Activated CD4-positive, alpha-beta T cell treated with anti-CD3 and anti-CD28 coated beads for 36 hours (primary cell): ENCODE results near the gene TMEM35B. TPM values are rescaled to one million over a fixed set of nuclear protein-coding genes. Genes with fewer than 3 reads are reported as not detected.

Source experiments
- ATAC-seq: fragments of 200-7000 bp; cut with Tn5 transposase; one replicate; pipeline ENCODE4 v1.10.0; 2021; ENCODE audit warnings: mild to moderate bottlenecking, moderate library complexity
- CTCF ChIA-PET: fragments of 350-600 bp; sonication (Branson Sonifier 250); formaldehyde crosslinking; loops from one replicate; lab custom pipeline; 2021; ENCODE audit warnings: antibody characterized with exemption; lab: Charles Lee
- POLR2A ChIA-PET: fragments of 350-600 bp; sonication (Branson Sonifier 250); formaldehyde crosslinking; loops from one replicate; lab custom pipeline; 2021; ENCODE audit warnings: antibody characterized with exemption, inconsistent platforms; lab: Charles Lee
- DNase-seq: peaks from one replicate; pipeline ENCODE4 v3.0.0-alpha.2; 2020
- H3K27ac Mint-ChIP-seq: one replicate; pipeline ENCODE4 v1.8.0; 2021; ENCODE audit warnings: mixed read lengths
- H3K27me3 Mint-ChIP-seq: one replicate; pipeline ENCODE4 v1.8.0; 2021; ENCODE audit warnings: mixed read lengths
- H3K36me3 Mint-ChIP-seq: one replicate; pipeline ENCODE4 v1.8.0; 2021; ENCODE audit warnings: low read depth, mixed read lengths
- H3K4me1 Mint-ChIP-seq: one replicate; pipeline ENCODE4 v1.8.0; 2021; ENCODE audit warnings: mixed read lengths
- H3K4me3 Mint-ChIP-seq: one replicate; pipeline ENCODE4 v1.8.0; 2021; ENCODE audit warnings: mild to moderate bottlenecking, moderate library complexity, mixed read lengths
- H3K9me3 Mint-ChIP-seq: one replicate; pipeline ENCODE4 v1.8.0; 2021; ENCODE audit warnings: low read depth, mixed read lengths
- intact Hi-C, 2 experiments: fragments of 100-400 bp; cut with DNase I in 1 of 2; cut with micrococcal nuclease in 1 of 2; formaldehyde crosslinking; loops; one replicate each; pipeline versions ENCODE4 v1.14.2 to v1.15.1; 2022 to 2024; cut with DNase I, micrococcal nuclease
- total RNA-seq, 2 experiments: library from RNA; stranded (reverse); gene quantifications; one replicate each; pipeline ENCODE4 v1.2.3, GENCODE V29; 2021

TMEM35B gene
- total RNA-seq = 10 to 100 TPM; 15.8 to 19.0 TPM

DNA sequence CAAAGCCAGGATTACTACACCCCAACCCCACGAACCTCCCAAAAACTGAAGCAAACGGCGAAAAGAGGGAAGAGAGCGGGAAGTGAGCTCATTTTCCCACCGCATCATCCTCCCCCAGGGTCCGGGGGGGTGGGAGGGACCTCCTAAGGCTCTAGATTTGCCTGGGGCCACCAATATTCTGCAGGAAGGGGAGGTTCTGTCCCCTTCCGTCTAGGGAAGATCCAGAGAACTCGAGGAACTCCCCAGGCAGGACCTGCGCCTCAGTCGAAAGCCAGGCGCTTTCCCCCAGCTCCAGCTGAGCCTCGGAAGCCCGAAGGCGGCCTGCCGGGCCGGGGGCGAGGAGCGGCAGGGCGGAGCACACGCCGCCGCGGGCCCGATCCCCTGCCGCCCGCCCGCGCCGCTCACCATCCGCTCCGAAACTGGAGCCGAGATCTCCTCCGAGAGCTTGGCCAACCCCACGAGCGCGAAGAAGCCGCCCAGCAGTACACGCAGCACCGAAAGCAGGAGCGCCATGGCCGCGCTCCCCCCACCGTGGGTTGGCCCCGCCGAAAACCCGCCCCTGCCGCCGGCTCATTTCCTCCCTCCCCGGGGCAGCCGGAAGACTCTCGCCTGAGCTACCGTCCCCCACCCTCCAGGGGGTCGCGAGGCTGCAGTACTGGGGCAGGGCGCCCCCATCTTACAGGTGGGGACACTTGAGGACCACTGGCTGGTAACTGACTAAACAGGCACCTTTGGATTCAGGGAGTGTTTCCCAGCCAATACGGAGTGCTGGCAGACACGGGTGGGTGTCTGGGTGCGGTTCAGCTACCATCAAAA lies at the start of gene TMEM35B:
Gene TMEM35B (minus strand): TSS at position 555 of the 816 bp plus-strand sequence. CDS start 42 bp downstream, at position 513.
- ChIA-PET POLR2A (interaction anchor here (0.7 to 1.2 kb wide), 3 partner anchors 13 to 198 kb away, joined by 3 to 7 read pairs (median 3); partner anchors contain the start of gene ZMYM6), CTCF (interaction anchor here (0.5 to 1.8 kb wide), 12 partner anchors 13 to 228 kb away, joined by 3 to 6 read pairs (median 4); partner anchors contain the start of genes SMIM12 and ZMYM1)
- Mint-ChIP-seq H3K4me1 (peaks cover 43% of the 10 kb centered on the region), H3K27me3 (no peaks in the 10 kb centered on the region), H3K9me3 (no peaks in the 10 kb centered on the region), H3K4me3 (peak within 1 kb of the TSS; percentile 93), H3K36me3 (peaks cover 23% of the 10 kb centered on the region), H3K27ac (peak within 1 kb of the TSS; percentile 93)
- intact Hi-C loops = loop anchor here (1.0 to 10.0 kb wide), 7 partner anchors 46 to 283 kb away; partner anchors contain the start of genes ZMYM6 (in 2 of the 2), SFPQ (in 1 of the 2), SMIM12 (in 1 of the 2) and ZMYM1 (in 1 of the 2)
- DNase-seq (peak; percentile 88), ATAC-seq (peak; percentile 94)

DNA sequence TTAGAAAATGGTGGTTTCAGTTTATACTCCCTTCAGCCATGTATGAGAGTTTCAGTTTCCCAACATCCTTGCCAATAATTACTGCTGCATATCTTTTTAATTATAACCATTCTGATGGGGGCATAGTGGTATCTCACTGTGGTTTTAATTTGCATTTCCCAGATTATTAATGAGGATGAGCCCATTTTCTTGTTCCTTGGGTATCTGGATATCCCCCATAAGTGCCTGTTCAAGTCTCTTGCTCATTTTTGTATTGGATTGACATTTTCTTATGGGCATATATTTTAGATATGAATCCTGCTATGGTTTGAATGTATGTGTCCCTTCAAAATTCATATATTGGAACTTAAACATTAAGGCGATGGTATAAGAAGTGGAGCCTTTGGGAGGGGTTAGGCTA lies 48.2 kb upstream of the TMEM35B start:
- Mint-ChIP-seq H3K36me3 (peaks cover 16% of the 10 kb centered on the region), H3K27ac (no peak overlapping the region), H3K27me3 (no peaks in the 10 kb centered on the region), H3K4me1 (peaks cover 21% of the 10 kb centered on the region), H3K4me3 (no peak overlapping the region), H3K9me3 (peaks cover 9% of the 10 kb centered on the region)
- no peak for ATAC-seq
- ChIA-PET POLR2A (no interaction called here), CTCF (no interaction called here)
- intact Hi-C loops = loop anchor here (5.0 kb wide), 6 partner anchors 46 to 1601 kb away; partner anchors contain the start of genes AGO1 (in 1 of the 2), PHC2 (in 1 of the 2), TMEM35B (in 1 of the 2) and TRAPPC3 (in 1 of the 2)
- no peak for DNase-seq

DNA sequence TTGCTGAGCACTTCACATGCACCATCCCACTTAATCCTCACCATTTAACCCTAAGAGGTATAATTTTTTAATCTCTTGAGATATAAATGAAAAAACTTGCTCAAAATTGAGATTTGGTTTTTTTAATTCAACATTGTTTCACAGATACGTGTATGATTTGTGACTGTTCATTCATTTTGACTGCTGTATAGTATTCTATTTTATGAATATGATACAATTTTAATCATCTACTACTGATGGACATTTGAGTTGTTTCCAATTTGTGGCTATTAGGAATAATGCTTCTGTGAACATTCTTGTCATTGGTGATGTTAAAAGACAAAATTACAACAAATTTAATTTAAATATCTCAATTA lies 47.2 kb upstream of the TMEM35B start:
- POLR2A ChIA-PET = interaction anchor here (0.7 to 1.0 kb wide), 2 partner anchors 46 to 47 kb away, joined by 3 read pairs; partner anchors contain the start of gene TMEM35B

DNA sequence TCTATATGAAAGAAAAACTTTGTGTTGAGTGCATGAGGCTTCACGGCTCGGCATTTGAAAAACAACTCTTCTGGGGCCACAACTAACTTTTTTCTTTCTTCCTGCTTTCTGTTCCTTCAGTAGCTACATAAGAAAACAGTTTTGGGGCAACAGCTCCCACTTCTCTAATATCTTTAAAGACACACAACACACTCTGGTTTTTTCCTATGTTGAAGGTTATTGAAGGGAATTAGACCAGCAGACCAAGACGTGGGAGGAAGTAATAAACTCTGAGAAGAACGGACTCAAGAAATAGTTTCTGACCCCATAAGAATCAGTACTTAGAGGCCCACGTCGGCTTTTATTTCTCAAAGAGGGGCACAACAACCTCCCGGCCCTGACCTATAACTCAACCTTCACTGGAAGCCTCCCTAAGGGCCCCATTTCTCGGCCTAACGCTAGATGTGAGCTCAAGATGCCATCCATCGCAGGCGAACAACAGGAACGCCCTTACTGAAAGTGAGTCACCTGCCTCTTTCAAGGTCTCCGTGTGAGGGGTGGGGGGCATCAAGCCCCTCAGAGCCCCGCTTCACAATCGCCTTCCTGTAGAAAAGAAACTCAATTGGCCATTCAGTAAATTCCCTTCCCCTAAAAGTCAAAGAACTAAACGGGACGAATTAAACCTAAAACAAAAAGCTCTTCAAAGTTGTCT lies 45.8 kb upstream of the TMEM35B start:
- CTCF ChIA-PET = interaction anchor here (0.7 to 2.4 kb wide), 6 partner anchors 10 to 178 kb away, joined by 3 to 6 read pairs (median 4); partner anchors contain the start of gene SMIM12
- peaks cover 9% of the 10 kb centered on the region for H3K9me3 Mint-ChIP-seq
- H3K36me3 Mint-ChIP-seq = peaks cover 29% of the 10 kb centered on the region

More for the DNA sequence above, 47.2 kb upstream of the TMEM35B start:
- DNase-seq (no peak), ATAC-seq (no peak)
- intact Hi-C loops = loop anchor here (5.0 kb wide), 6 partner anchors 45 to 1600 kb away; partner anchors contain the start of genes AGO1 (in 1 of the 2), PHC2 (in 1 of the 2), TMEM35B (in 1 of the 2) and TRAPPC3 (in 1 of the 2)
- H3K9me3 Mint-ChIP-seq = peaks cover 9% of the 10 kb centered on the region
- peak overlapping the region; percentile 92 for H3K4me3 Mint-ChIP-seq
- H3K4me1 Mint-ChIP-seq = peaks cover 23% of the 10 kb centered on the region
- CTCF ChIA-PET = interaction anchor here (0.6 kb wide), 1 partner anchor 18 kb away, joined by 3 read pairs; no protein-coding TSS in a partner anchor
- H3K27me3 Mint-ChIP-seq = no peaks in the 10 kb centered on the region
- H3K27ac Mint-ChIP-seq = no peak overlapping the region
- peaks cover 21% of the 10 kb centered on the region for H3K36me3 Mint-ChIP-seq

DNA sequence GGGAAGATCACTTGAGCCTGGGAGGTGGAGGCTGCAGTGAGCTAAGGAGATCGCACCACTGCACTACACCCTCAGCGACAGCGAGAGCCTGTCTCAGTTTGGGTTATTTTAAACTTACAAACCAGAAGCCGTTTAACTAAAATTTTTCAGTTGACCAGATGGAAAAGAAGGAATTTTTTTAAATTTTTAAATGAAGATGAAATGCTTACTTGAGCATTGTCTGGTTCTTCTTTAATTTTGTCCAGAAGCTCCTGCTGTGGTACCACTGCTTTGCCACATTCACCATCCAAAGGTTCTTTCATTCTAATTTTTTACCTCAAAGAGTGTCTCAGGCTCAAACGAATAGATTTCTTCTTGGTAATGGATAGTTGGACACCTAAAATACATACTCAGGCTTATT lies 45.2 kb upstream of the TMEM35B start:
- Mint-ChIP-seq H3K36me3 (peaks cover 32% of the 10 kb centered on the region), H3K4me1 (peaks cover 37% of the 10 kb centered on the region), H3K27me3 (no peaks in the 10 kb centered on the region), H3K4me3 (peak overlapping the region; percentile 92), H3K27ac (peak overlapping the region; percentile 92), H3K9me3 (peaks cover 9% of the 10 kb centered on the region)
- CTCF ChIA-PET = interaction anchor here (0.7 to 2.4 kb wide), 8 partner anchors 9 to 178 kb away, joined by 3 to 6 read pairs (median 3); partner anchors contain the start of gene SMIM12
- ATAC-seq = no peak
- peak; percentile 11 for DNase-seq
- POLR2A ChIA-PET = interaction anchor here (0.6 to 1.8 kb wide), 7 partner anchors 11 to 1555 kb away, joined by 3 to 5 read pairs (median 5); partner anchors contain the start of gene ZMYM4
- intact Hi-C loops = loop anchor here (2.0 to 5.0 kb wide), 9 partner anchors 43 to 1598 kb away; partner anchors contain the start of genes AGO1 (in 1 of the 2), PHC2 (in 1 of the 2), PSMB2 (in 1 of the 2) and SFPQ (in 1 of the 2)

More for the DNA sequence above, 45.8 kb upstream of the TMEM35B start:
- intact Hi-C loops = loop anchor here (1.0 to 5.0 kb wide), 16 partner anchors 44 to 1599 kb away; partner anchors contain the start of genes SFPQ (in 2 of the 2), SMIM12 (in 2 of the 2), TMEM35B (in 2 of the 2) and ZMYM1 (in 2 of the 2)
- Mint-ChIP-seq H3K4me1 (peaks cover 33% of the 10 kb centered on the region), H3K4me3 (peak overlapping the region; percentile 92), H3K27me3 (no peaks in the 10 kb centered on the region), H3K27ac (peak overlapping the region; percentile 92)
- ATAC-seq (peak; percentile 70), DNase-seq (peak; percentile 63)
- POLR2A ChIA-PET = interaction anchor here (0.6 to 1.8 kb wide), 5 partner anchors 150 to 1555 kb away, joined by 3 to 5 read pairs (median 5); partner anchors contain the start of gene ZMYM4

DNA sequence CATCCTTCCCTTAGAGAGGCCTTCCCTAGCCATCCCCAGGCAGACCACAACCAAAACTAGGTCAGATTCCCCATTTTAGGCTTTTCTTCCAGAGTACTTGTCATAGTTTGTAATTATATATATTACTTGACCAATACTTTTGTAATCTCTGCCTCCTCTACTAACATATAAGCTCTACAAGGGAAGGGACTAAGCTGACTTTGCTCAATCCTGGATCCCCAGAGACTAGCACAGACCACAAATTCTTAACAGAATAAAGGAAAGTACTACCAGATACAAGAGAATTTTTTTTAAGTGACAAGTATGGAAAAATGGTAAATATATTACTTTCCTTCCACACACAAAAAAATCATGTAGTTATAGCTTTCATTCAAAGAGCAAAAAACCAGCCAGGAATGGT lies 44.6 kb upstream of the TMEM35B start:
- H3K36me3 Mint-ChIP-seq = peaks cover 32% of the 10 kb centered on the region
- ChIA-PET POLR2A (interaction anchor here (0.8 to 1.8 kb wide), 3 partner anchors 10 to 238 kb away, joined by 3 to 5 read pairs (median 5); partner anchors contain the start of gene ZMYM4), CTCF (interaction anchor here (0.8 to 2.4 kb wide), 6 partner anchors 9 to 177 kb away, joined by 3 to 6 read pairs (median 4); partner anchors contain the start of gene SMIM12)
- no peak overlapping the region for H3K27ac Mint-ChIP-seq
- peaks cover 9% of the 10 kb centered on the region for H3K9me3 Mint-ChIP-seq
- ATAC-seq (no peak), DNase-seq (no peak)
- H3K27me3 Mint-ChIP-seq = no peaks in the 10 kb centered on the region
- intact Hi-C loops = loop anchor here (2.0 to 5.0 kb wide), 9 partner anchors 42 to 1597 kb away; partner anchors contain the start of genes AGO1 (in 1 of the 2), PHC2 (in 1 of the 2), PSMB2 (in 1 of the 2) and SFPQ (in 1 of the 2)
- H3K4me3 Mint-ChIP-seq = peak overlapping the region; percentile 92
- H3K4me1 Mint-ChIP-seq = peaks cover 37% of the 10 kb centered on the region

DNA sequence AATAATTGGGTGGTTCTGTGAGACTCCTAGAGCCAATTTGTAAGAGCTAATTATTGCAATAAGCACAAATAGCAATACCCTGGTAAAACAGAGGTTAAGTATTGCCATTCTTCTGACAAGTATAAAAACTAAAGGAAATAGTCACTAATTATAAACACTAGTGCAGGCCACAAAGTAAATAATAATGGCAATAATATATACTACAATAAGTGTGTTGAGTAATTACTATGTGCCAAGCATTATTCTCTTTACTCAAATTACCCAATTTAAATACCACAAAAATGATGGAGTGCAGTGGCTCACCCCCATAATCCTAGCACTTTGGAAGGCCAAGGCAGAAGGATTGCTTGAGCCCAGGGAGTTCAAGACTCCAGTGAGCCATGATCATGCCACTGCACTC lies 31.3 kb upstream of the TMEM35B start:
- CTCF ChIA-PET = no interaction called here

DNA sequence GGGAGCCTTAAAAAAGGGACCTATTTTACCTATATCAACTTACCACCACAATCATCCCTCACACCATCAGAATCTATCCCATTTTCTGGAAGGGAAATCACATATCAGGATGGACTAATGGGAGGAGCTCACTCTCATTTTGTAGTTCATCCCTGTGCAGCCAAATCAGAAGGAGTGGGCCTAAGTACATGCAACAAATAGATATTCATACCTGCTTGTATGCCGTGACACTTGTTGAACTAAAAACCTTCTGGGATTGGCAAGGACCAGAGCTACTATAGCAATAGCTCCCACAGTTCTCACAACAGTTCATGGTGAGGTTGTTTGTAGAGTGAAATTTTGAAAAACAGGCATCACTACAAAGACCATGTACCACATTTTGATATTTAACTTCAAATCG lies 29.3 kb upstream of the TMEM35B start:
- H3K4me3 Mint-ChIP-seq = no peak overlapping the region
- intact Hi-C loops = no loop called here
- POLR2A ChIA-PET = interaction anchor here (0.6 kb wide), 2 partner anchors 179 to 697 kb away, joined by 3 to 5 read pairs; partner anchors contain the start of gene SFPQ
- no peaks in the 10 kb centered on the region for H3K27me3 Mint-ChIP-seq
- no peaks in the 10 kb centered on the region for H3K4me1 Mint-ChIP-seq
- ATAC-seq = no peak
- H3K9me3 Mint-ChIP-seq = no peaks in the 10 kb centered on the region
- peaks cover 25% of the 10 kb centered on the region for H3K36me3 Mint-ChIP-seq
- H3K27ac Mint-ChIP-seq = no peak overlapping the region
- no peak for DNase-seq
- CTCF ChIA-PET = interaction anchor here (0.7 kb wide), 1 partner anchor 18 kb away, joined by 3 read pairs; no protein-coding TSS in a partner anchor

More for the DNA sequence above, 31.3 kb upstream of the TMEM35B start:
- peaks cover 17% of the 10 kb centered on the region for H3K36me3 Mint-ChIP-seq
- DNase-seq = no peak
- H3K9me3 Mint-ChIP-seq = no peaks in the 10 kb centered on the region
- POLR2A ChIA-PET = no interaction called here
- H3K4me3 Mint-ChIP-seq = no peak overlapping the region
- no peaks in the 10 kb centered on the region for H3K4me1 Mint-ChIP-seq
- H3K27ac Mint-ChIP-seq = no peak overlapping the region
- H3K27me3 Mint-ChIP-seq = no peaks in the 10 kb centered on the region
- intact Hi-C loops = no loop called here
- ATAC-seq = no peak

DNA sequence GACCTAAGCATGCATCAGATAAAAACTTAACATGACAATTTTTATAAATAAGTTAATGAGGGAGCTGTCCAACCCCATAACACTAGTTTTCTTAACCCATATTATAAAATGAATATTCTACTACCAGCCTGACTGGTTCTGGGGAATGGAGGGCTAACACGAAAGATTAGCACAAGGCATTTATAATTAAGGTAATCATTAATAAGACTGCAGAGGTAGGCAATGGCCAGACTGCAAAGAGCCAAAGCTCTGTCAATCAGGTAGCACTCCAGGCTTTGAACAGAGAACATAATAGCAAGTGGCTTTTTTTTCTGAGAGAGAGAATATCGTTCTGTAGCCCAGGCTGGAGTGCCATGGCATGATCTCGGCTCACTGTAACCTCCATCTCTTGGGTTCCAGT lies 20.6 kb upstream of the TMEM35B start:
- Mint-ChIP-seq H3K27me3 (no peaks in the 10 kb centered on the region), H3K9me3 (no peaks in the 10 kb centered on the region), H3K36me3 (peaks cover 18% of the 10 kb centered on the region), H3K4me3 (no peak overlapping the region), H3K27ac (no peak overlapping the region), H3K4me1 (no peaks in the 10 kb centered on the region)
- ATAC-seq = no peak
- no peak for DNase-seq
- CTCF ChIA-PET = interaction anchor here (0.6 to 1.3 kb wide), 4 partner anchors 21 to 219 kb away, joined by 3 read pairs; partner anchors contain the start of gene TMEM35B
- intact Hi-C loops = no loop called here
- POLR2A ChIA-PET = no interaction called here

DNA sequence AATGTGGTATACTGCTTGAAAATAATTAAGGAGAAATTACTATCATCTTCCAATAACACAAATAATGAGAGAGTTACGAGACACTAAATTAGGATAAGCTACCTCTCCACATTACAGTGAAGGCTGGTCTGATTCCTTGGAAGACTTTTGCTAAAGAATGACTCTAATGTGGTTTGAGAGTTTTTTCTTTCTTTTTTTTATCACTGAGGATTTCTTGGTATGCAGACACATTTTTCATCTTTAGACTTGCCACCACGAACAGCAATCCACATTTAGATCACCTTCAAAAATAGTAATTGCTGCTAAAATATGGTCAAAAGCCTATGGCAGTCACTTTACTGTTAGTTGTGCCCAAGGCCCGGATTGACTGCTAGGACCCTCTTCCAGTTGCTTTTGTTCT lies 16.6 kb upstream of the TMEM35B start:
- no peak for ATAC-seq
- H3K4me3 Mint-ChIP-seq = no peak overlapping the region
- intact Hi-C loops = no loop called here
- no peaks in the 10 kb centered on the region for H3K4me1 Mint-ChIP-seq
- no peak overlapping the region for H3K27ac Mint-ChIP-seq
- no peaks in the 10 kb centered on the region for H3K27me3 Mint-ChIP-seq
- peaks cover 13% of the 10 kb centered on the region for H3K36me3 Mint-ChIP-seq
- CTCF ChIA-PET = no interaction called here
- no peaks in the 10 kb centered on the region for H3K9me3 Mint-ChIP-seq
- POLR2A ChIA-PET = no interaction called here
- no peak for DNase-seq
